ENCODE measurements around the gene ABCG2.

- TF ChIP-seq EZH2 (IDR thresholded peaks at IDR 0.05; ENCODE audit: low read length) (no peak), CTCF (optimal IDR thresholded peaks at IDR 0.05 in 1 of 3, IDR thresholded peaks at IDR 0.05 in 1 of 3, conservative IDR thresholded peaks at IDR 0.05 in 1 of 3; ENCODE audit: extremely low read depth in 1 of 3, insufficient read depth in 2 of 3, low read length in 3 of 3) (no peak)
These were observed 50.9 kb downstream of the ABCG2 start for GRCh38 chr4:88107406-88108107.

Measured in keratinocyte (primary cell).